ENCODE data around the gene TNFRSF6B. TPM values are rescaled to one million over a fixed set of nuclear protein-coding genes. Genes with fewer than 3 reads are reported as not detected.

TNFRSF6B gene
- total and polyA plus RNA-seq, 10 donors = 8.9 to 104 (median 31.0) TPM

- WGBS, 5 donors = 0 to 1% (median 0%) methylated on average over 57 to 98 of the region's 98 CpGs; no CpG with 5 or more reads in 1 of the 5 donors
- peak; percentile 98 for DNase-seq
- Histone ChIP-seq H3K36me3 (peaks cover 0 to 80% (median 56%) of the 10 kb centered on the region in 6 donors), H3K4me3 (peak within 1 kb of the TSS; percentile 75 to 98 (median 90)), H3K9me3 (peaks cover 0 to 6% (median 0%) of the 10 kb centered on the region in 8 donors), H3K27ac (peak within 1 kb of the TSS; percentile 83 to 95 (median 90)), H3K4me1 (peaks cover 27 to 90% (median 71%) of the 10 kb centered on the region in 6 donors), H3K27me3 (replicated peaks in 1 of 7) (no peaks in the 10 kb centered on the region)
- intact Hi-C loops (cut with DNase I; ENCODE audit: low total_unique reads) = loop anchor here (10.0 kb wide), 1 partner anchor 157 kb away; the partner anchor contains the start of genes ABHD16B and TPD52L2
- TF ChIP-seq POLR2A (IDR thresholded peaks at IDR 0.05) (peak in 1 of 3 donors; percentile 29), POLR2AphosphoS5 (IDR thresholded peaks at IDR 0.05) (peak; percentile 90 to 95 (median 92)), CTCF (IDR thresholded peaks at IDR 0.05 in 8 of 11, conservative IDR thresholded peaks at IDR 0.05 in 3 of 11) (peak in 3 of 11 experiments; percentile 11 to 40 (median 32))
Measured at GRCh38 chr20:63707558-63708300, 11.3 kb downstream of the TNFRSF6B start, which contains the start of the genes ARFRP1 and ZGPAT. Gene ARFRP1 (minus strand): TSS chr20:63707976. CDS start chr20:63707091, 885 bp downstream. Gene ZGPAT (plus strand): TSS chr20:63708039. CDS start chr20:63708581, 542 bp downstream.

- Histone ChIP-seq H3K36me3 (peaks cover 0 to 80% (median 63%) of the 10 kb centered on the region in 6 donors), H3K27me3 (replicated peaks in 1 of 7) (no peaks in the 10 kb centered on the region), H3K9me3 (peaks cover 0 to 6% (median 0%) of the 10 kb centered on the region in 8 donors), H3K4me3 (peak overlapping the region; percentile 75 to 98 (median 90)), H3K4me1 (peaks cover 27 to 93% (median 70%) of the 10 kb centered on the region in 6 donors), H3K27ac (peak overlapping the region; percentile 83 to 95 (median 90))
- DNase-seq = peak; percentile 86
- TF ChIP-seq POLR2A (IDR thresholded peaks at IDR 0.05) (no peak), POLR2AphosphoS5 (IDR thresholded peaks at IDR 0.05) (peak in 1 of 3 donors; percentile 34)
- 25 to 55% (median 35%) methylated on average over 32 to 67 of the region's 67 CpGs for WGBS, 5 donors
- intact Hi-C loops (cut with DNase I; ENCODE audit: low total_unique reads) = loop anchor here (10.0 kb wide), 1 partner anchor 156 kb away; the partner anchor contains the start of genes ABHD16B and TPD52L2
Measured at GRCh38 chr20:63708301-63709148, 12.1 kb downstream of the TNFRSF6B start.

- no peak for DNase-seq
- peaks cover 27 to 91% (median 69%) of the 10 kb centered on the region in 6 donors for H3K4me1 ChIP-seq
- H3K27me3 ChIP-seq (replicated peaks in 1 of 7) = no peaks in the 10 kb centered on the region
- intact Hi-C loops (cut with DNase I; ENCODE audit: low total_unique reads) = loop anchor here (10.0 kb wide), 1 partner anchor 156 kb away; the partner anchor contains the start of genes ABHD16B and TPD52L2
- H3K36me3 ChIP-seq = peaks cover 0 to 80% (median 64%) of the 10 kb centered on the region in 6 donors
- H3K27ac ChIP-seq = peak overlapping the region in 2 of 8 donors; percentile 91 to 95
- 86 to 92% (median 91%) methylated on average over 17 of the region's 17 CpGs for WGBS, 5 donors
- TF ChIP-seq POLR2A (IDR thresholded peaks at IDR 0.05) (no peak), CTCF (IDR thresholded peaks at IDR 0.05 in 8 of 11, conservative IDR thresholded peaks at IDR 0.05 in 3 of 11) (no peak), POLR2AphosphoS5 (IDR thresholded peaks at IDR 0.05) (no peak)
- peaks cover 0 to 6% (median 1%) of the 10 kb centered on the region in 8 donors for H3K9me3 ChIP-seq
- H3K4me3 ChIP-seq = peak overlapping the region in 7 of 8 donors; percentile 75 to 98 (median 90)
Measured at GRCh38 chr20:63709149-63709527, 12.7 kb downstream of the TNFRSF6B start.

- no peaks in the 10 kb centered on the region for H3K27me3 ChIP-seq (replicated peaks in 1 of 7)
- no peak for DNase-seq
- WGBS, 5 donors = 82 to 93% (median 83%) methylated on average over 12 of the region's 12 CpGs
- intact Hi-C loops (cut with DNase I; ENCODE audit: low total_unique reads) = no loop called here
- no peak for TF ChIP-seq CTCF (IDR thresholded peaks at IDR 0.05 in 8 of 11, conservative IDR thresholded peaks at IDR 0.05 in 3 of 11)
- no peak for TF ChIP-seq POLR2AphosphoS5 (IDR thresholded peaks at IDR 0.05)
- no peak for TF ChIP-seq POLR2A (IDR thresholded peaks at IDR 0.05)
- H3K27ac ChIP-seq = no peak overlapping the region
- peaks cover 0 to 80% (median 58%) of the 10 kb centered on the region in 6 donors for H3K36me3 ChIP-seq
- H3K4me1 ChIP-seq = peaks cover 23 to 73% (median 53%) of the 10 kb centered on the region in 6 donors
- peaks cover 3 to 26% (median 19%) of the 10 kb centered on the region in 8 donors for H3K9me3 ChIP-seq
- no peak overlapping the region for H3K4me3 ChIP-seq
Measured at GRCh38 chr20:63711085-63711645, 14.7 kb downstream of the TNFRSF6B start.
